Vagina (tissue), 2 donors: ENCODE measurements around the gene ARPC5.
"Not testable (repeated sequence)": the region's sequence is repeated elsewhere in the genome, so short reads cannot be mapped to it uniquely, and the experiment has no call there.

Experiments
- POLR2A ChIP-seq, 2 donors: fragments of 450-650 bp; IDR thresholded peaks; one replicate each; pipeline ENCODE4 v1.6.1; 2017; ENCODE audit warnings: antibody characterized with exemption in 2 of 2, mild to moderate bottlenecking in 2 of 2, moderate library complexity in 2 of 2
- POLR2AphosphoS5 ChIP-seq, 2 donors: sonication (generic); formaldehyde crosslinking; IDR thresholded peaks; one replicate each; pipeline ENCODE4 v1.9.0; 2017; ENCODE audit warnings: antibody characterized with exemption in 2 of 2, mild to moderate bottlenecking in 2 of 2, low read depth in 1 of 2; ENCODE audit not compliant: insufficient read depth in 1 of 2
- TF ChIP-seq, protein P1 (sequence below), 3 experiments: fragments of 450-650 bp in 2 of 3; fragments of 200-600 bp in 1 of 3; sonication (generic) in 1 of 3; IDR thresholded peaks; one replicate each; pipeline ENCODE4 v1.5.1; 2017 to 2019; ENCODE audit warnings: antibody characterized with exemption in 3 of 3, mild to moderate bottlenecking in 2 of 3, moderate library complexity in 2 of 3

DNA sequence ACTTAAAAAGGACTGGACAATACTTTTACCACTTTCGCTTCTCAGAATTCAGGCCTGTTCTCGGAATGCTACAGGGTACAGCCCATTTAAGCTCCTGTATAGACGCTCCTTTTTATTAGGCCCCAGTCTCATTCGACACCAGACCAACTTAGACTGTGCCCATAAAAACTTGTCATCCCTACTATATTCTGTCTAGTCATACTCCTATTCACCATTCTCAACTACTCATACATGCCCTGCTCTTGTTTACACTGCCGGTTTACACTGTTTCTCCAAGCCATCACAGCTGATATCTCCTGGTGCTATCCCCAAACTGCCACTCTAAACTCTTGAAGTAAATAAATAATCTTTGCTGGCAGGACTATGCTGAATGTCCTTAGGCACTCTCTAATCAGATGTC lies 17.4 kb downstream of the ARPC5 start:
- TF ChIP-seq, protein P1, sequence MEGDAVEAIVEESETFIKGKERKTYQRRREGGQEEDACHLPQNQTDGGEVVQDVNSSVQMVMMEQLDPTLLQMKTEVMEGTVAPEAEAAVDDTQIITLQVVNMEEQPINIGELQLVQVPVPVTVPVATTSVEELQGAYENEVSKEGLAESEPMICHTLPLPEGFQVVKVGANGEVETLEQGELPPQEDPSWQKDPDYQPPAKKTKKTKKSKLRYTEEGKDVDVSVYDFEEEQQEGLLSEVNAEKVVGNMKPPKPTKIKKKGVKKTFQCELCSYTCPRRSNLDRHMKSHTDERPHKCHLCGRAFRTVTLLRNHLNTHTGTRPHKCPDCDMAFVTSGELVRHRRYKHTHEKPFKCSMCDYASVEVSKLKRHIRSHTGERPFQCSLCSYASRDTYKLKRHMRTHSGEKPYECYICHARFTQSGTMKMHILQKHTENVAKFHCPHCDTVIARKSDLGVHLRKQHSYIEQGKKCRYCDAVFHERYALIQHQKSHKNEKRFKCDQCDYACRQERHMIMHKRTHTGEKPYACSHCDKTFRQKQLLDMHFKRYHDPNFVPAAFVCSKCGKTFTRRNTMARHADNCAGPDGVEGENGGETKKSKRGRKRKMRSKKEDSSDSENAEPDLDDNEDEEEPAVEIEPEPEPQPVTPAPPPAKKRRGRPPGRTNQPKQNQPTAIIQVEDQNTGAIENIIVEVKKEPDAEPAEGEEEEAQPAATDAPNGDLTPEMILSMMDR (IDR thresholded peaks at IDR 0.05), result not testable (repeated sequence)
- TF ChIP-seq POLR2AphosphoS5 (IDR thresholded peaks at IDR 0.05; ENCODE audit: insufficient read depth in 1 of 2, low read depth in 1 of 2); POLR2A (IDR thresholded peaks at IDR 0.05): not testable (repeated sequence)
